NCI-H2107 treated with DMSO at 0.1 percent for 48 hours (cell line): Measurements from ENCODE around the gene SLC26A3.
"Not testable (repeated sequence)": the region's sequence is repeated elsewhere in the genome, so short reads cannot be mapped to it uniquely, and the experiment has no call there.

Source experiments
- DNase-seq: peaks from one replicate; lab custom pipeline; 2025; ENCODE audit not compliant: unreplicated experiment; lab: John Stamatoyannopoulos, UW

Gene SLC26A3

GRCh38 chr7:107803009-107803610 lies at the start of gene SLC26A3:
TSS of gene SLC26A3 (minus strand) at chr7:107803223. CDS start at chr7:107794509, 8,714 bp downstream.
- DNase-seq: no peak

DNA sequence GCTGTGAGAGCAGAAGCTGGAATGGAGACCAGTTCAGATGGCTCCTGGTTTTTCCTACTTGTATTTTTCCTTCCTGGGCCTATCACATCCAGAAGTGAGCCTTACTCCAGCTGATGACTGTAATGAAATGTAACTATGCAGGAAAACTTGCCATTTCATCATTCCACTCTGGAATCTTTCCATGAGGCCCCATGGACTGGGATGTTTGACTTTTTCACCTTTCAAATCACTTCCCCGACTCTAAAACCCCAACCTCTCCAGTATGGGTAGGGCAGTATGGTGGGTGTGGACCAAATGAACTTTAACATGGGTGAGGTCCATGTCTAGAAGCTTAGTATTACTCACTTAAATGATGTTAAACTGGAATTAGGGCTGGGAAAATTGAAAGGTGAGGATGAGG lies 47.6 kb upstream of the SLC26A3 start:
- DNase-seq: no peak

- no peak for DNase-seq
Measured at GRCh38 chr7:107850216-107850615, 47.2 kb upstream of the SLC26A3 start.

DNA sequence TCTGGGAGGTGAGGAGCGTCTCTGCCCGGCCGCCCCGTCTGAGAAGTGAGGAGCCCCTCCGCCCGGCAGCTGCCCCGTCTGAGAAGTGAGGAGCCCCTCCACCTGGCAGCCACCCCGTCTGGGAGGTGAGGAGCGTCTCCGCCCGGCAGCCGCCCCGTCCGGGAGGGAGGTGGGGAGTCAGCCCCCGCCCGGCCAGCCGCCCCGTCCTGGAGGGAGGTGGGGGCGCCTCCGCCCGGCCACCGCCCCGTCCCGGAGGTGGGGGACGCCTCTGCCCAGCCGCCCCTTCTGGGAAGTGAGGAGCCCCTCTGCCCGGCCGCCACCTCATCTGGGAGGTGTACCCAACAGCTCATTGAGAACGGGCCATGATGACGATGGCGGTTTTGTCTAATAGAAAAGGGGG lies 45.2 kb upstream of the SLC26A3 start:
- not testable (repeated sequence) for DNase-seq

GRCh38 chr7:107847836-107848175 lies 44.8 kb upstream of the SLC26A3 start:
- not testable (repeated sequence) for DNase-seq

GRCh38 chr7:107847168-107847835 lies 44.3 kb upstream of the SLC26A3 start:
- DNase-seq: no peak

- no peak for DNase-seq
Measured at GRCh38 chr7:107846324-107846723, 43.3 kb upstream of the SLC26A3 start.

DNA sequence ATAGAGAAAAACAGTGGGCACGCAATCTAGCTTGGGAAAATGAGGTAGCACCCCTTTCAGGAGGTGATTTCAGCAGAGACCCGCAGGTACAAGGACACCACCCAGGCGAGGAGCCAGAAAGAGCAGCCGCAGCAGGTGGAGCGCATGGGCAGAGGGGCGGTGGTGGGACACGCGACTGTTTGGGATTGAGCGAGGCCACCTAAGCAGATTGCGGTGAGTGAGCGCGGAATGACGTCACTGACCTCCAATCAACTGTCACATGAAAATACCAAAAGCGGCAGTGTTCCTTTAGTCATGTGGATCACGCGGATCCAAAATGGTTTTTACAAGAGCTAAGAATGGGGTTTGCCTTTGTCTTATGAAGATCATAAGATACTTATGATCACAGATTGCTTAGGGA lies 40.2 kb upstream of the SLC26A3 start:
- no peak for DNase-seq

DNA sequence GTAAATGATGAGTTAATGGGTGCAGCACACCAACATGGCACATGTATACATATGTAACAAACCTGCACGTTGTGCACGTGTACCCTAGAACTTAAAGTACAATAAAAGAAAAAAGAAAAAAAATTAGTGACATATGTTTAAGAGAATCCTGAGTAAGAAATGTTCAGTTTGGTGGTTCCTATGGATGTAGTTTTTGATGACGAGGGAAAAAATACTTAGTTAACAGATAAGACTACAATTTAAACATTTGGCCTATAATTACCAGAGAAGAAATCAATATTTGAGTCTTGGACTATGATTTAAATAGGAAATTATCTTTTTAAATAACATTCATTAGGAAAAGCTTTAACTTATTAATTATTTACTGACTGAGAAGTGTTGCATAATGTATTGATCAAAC lies 39.2 kb upstream of the SLC26A3 start:
- DNase-seq: no peak

- no peak for DNase-seq
Measured at GRCh38 chr7:107838816-107839565, 36.0 kb upstream of the SLC26A3 start.

- DNase-seq: no peak
Measured at GRCh38 chr7:107838024-107838601, 35.1 kb upstream of the SLC26A3 start.

DNA sequence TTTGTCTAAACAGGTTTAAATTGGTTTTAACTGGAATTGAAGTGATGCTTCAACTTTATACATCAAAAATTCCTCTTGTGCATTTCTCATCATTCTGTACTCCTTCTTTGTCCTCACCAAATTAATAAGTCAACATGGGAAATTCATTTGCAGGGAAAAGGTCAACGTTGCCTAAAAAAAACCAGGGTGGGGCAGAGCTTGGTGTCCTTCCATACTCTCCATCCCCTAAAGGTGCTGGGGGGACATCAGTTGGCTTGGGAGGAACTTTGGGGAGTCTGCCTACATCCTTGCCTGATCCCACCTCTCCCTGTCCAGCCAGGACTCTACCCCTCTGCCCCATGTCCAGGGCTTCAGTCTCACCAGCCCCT lies 34.1 kb upstream of the SLC26A3 start:
- DNase-seq: no peak

DNA sequence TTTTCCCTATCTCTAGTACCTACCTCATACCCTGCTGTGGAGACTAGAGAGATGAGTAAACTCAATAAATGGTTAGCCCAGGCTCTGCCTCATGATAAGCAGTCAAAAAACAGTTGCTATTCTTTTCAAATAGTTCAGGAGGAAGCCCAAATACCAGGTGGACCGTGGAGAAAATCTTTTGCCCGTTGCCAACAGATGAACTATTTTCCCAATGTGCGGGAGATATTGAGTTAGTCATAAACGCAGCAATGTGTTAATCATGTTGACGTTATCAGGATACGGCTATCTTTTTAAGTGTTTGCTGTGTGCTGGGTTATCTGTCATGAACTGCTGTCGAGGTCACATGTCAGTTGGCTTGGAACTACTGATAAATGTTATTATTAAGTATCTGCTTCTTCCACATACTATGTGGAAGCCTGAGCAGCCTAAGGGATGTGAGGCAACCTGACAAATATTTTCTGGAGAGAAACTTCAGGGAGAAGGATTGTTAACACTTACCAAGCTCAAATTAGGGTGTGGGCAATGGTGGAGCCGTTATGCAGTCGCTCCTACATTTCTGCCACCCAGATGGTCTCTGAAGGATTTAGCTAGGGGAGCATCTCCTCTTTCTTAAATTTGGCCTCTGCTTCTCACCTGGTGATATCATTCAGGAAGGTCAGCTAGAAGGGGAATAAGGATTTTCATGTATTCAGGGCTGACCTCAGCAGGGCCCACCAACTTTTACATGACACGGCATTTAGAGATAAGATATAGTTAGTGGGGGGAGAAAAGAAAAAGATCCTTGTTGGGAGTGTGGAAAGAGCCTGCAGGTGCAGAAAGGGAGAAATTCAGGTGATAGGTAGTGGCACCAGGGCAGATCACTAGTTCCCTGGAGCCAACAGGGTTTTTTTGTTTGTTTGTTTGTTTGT lies 33.5 kb upstream of the SLC26A3 start:
- DNase-seq: no peak

- no peak for DNase-seq
Measured at GRCh38 chr7:107834401-107834800, 31.4 kb upstream of the SLC26A3 start.

DNA sequence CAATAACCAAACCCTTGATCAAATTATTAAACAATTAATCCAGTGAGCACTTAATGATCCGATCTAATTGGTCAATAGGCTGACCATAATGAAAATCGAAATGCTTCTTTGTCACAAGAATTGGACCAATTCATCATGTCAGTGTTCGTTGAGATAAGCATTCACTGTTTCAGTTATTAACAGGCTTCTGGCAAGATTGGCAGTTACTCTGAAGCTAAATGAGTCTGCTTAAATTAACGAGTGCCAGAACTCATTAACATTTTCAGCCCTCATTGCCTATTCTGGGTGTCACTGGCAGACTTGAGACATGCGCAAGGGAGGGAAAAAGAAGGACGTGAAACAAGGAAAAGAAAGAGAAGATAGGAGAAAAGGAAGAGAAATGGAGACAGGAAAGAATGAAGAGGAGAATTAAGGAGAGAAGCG lies 30.7 kb upstream of the SLC26A3 start:
- no peak for DNase-seq

GRCh38 chr7:107830420-107830819 lies 27.4 kb upstream of the SLC26A3 start:
- DNase-seq: no peak

DNA sequence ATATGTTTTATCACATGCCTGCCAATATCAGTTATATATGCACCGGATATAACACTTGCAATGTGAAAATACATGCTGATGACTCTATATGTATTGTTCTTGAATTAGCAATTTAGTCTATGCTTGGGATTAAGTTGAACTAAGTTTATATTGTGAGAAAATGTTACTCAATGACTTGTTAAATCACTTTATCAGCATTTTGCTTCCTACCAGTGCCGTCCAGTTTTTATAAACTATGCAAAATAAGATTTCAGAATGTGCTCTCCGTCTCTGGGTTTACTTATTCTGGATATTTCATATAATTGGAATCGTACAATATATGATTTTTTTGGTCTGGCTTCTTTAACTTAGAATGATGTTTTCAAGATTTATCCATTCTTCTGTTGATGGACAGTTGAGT lies 25.5 kb upstream of the SLC26A3 start:
- DNase-seq: no peak

DNA sequence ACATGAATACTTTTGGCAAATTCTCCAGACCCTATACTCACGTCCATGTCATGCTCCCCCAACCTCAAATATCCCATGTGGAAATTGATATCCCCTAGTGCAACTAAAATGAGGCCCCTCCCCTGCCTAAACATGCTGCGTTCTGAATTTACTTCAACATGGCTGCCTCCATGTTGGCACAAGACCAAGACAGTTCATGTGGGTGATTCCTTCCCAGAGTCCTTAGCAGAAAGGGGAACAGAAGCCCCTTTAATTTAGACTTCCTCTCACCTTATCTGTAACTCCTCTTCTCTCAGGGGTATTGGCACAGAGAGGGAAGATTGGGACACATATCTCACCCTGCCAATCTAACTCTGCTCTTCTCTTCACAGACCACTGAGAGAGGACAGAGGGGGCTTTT lies 24.5 kb upstream of the SLC26A3 start:
- DNase-seq: no peak

- DNase-seq: no peak
Measured at GRCh38 chr7:107826451-107826850, 23.4 kb upstream of the SLC26A3 start.

- no peak for DNase-seq
Measured at GRCh38 chr7:107824858-107825257, 21.8 kb upstream of the SLC26A3 start.

- DNase-seq: no peak
Measured at GRCh38 chr7:107818622-107819021, 15.6 kb upstream of the SLC26A3 start.
